Caco-2 (cell line): Measurements from ENCODE around the gene TTC39A. TPM values are rescaled to one million over a fixed set of nuclear protein-coding genes. Genes with fewer than 3 reads are reported as not detected.

Experiments
- BruUV-seq: library from RNA; stranded (reverse); fragments of 400-500 nt; replicated peaks from 2 replicates; lab custom pipeline; 2021; lab: Mats Ljungman, UMichigan
- CTCF ChIA-PET: fragments of 300-600 bp; sonication (Branson Sonifier 250); formaldehyde crosslinking; loops from one replicate; lab custom pipeline; 2022; ENCODE audit warnings: antibody characterized with exemption; lab: Charles Lee
- POLR2A ChIA-PET: fragments of 300-600 bp; sonication (Branson Sonifier 250); formaldehyde crosslinking; loops from one replicate; lab custom pipeline; 2022; ENCODE audit warnings: antibody characterized with exemption; lab: Charles Lee
- DNase-seq, 2 experiments: peaks; one replicate each; pipeline versions ENCODE4 v3.0.0 to v3.0.0-alpha.2; 2020 to 2022
- H3K27me3 ChIP-seq: replicated peaks from 2 replicates; pipeline ENCODE4 v1.6.0; 2011; ENCODE audit warnings: low read length; ENCODE audit not compliant: control insufficient read depth, insufficient read depth
- H3K36me3 ChIP-seq: 2 replicates; pipeline ENCODE4 v1.5.1; 2011; ENCODE audit warnings: low read length; ENCODE audit not compliant: control insufficient read depth, insufficient read depth
- H3K4me1 ChIP-seq: fragments of 250-450 bp; sonication (Bioruptor Pico); 2 replicates; pipeline ENCODE4 v1.5.1; 2020; ENCODE audit warnings: mild to moderate bottlenecking
- H3K4me3 ChIP-seq: 2 replicates; pipeline ENCODE4 v1.5.1; 2011; ENCODE audit warnings: low read depth, mild to moderate bottlenecking, control low read depth, low read length
- H3K9me3 ChIP-seq: fragments of 250-450 bp; sonication (Bioruptor Pico); 2 replicates; pipeline ENCODE4 v1.5.1; 2020; ENCODE audit warnings: mild to moderate bottlenecking, moderate library complexity
- H3K27ac Mint-ChIP-seq: one replicate; pipeline ENCODE4 v1.8.0; 2022; ENCODE audit warnings: mixed read lengths; ENCODE audit not compliant: unreplicated experiment
- H3K27me3 Mint-ChIP-seq: one replicate; pipeline ENCODE4 v1.8.0; 2022; ENCODE audit warnings: mixed read lengths; ENCODE audit not compliant: insufficient read depth, unreplicated experiment
- H3K36me3 Mint-ChIP-seq: one replicate; pipeline ENCODE4 v1.8.0; 2022; ENCODE audit warnings: mild to moderate bottlenecking, mixed read lengths; ENCODE audit not compliant: insufficient read depth, unreplicated experiment
- H3K4me1 Mint-ChIP-seq: one replicate; pipeline ENCODE4 v1.8.0; 2022; ENCODE audit warnings: low read depth, mixed read lengths; ENCODE audit not compliant: unreplicated experiment
- H3K4me3 Mint-ChIP-seq: one replicate; pipeline ENCODE4 v1.8.0; 2022; ENCODE audit warnings: mild to moderate bottlenecking, moderate library complexity, mixed read lengths; ENCODE audit not compliant: unreplicated experiment
- H3K9me3 Mint-ChIP-seq: one replicate; pipeline ENCODE4 v1.8.0; 2022; ENCODE audit warnings: mixed read lengths; ENCODE audit not compliant: unreplicated experiment
- CTCF ChIP-seq, 2 experiments: fragments of 200-600 bp in 1 of 2; IDR thresholded peaks; 1 replicate in 1 of 2; 2 replicates in 1 of 2; pipeline versions ENCODE4 v1.5.1 to v1.8.0; 2011 to 2022; ENCODE audit warnings: antibody characterized with exemption in 1 of 2, control low read depth in 1 of 2, inconsistent platforms in 1 of 2, low read depth in 1 of 2, low read length in 1 of 2, mild to moderate bottlenecking in 1 of 2, moderate library complexity in 1 of 2; ENCODE audit not compliant: insufficient read depth in 1 of 2, severe bottlenecking in 1 of 2, unreplicated experiment in 1 of 2
- intact Hi-C: fragments of 100-400 bp; cut with micrococcal nuclease; formaldehyde crosslinking; loops from one replicate; pipeline ENCODE4 v1.10.0; 2022; ENCODE audit not compliant: unreplicated experiment
- total RNA-seq: library from RNA; stranded (reverse); gene quantifications from 2 replicates; pipeline ENCODE4 v1.2.3, GENCODE V29; 2022

Gene TTC39A
- total RNA-seq, 1 experiment from 2014 or later, result 21.0 TPM

GRCh38 chr1:51238034-51238403 lies 92.3 kb downstream of the TTC39A start:
- H3K27ac Mint-ChIP-seq, result no peak overlapping the region
- no peaks in the 10 kb centered on the region for H3K36me3 ChIP-seq
- no peaks in the 10 kb centered on the region for H3K9me3 Mint-ChIP-seq
- ChIA-PET CTCF (no interaction called here), POLR2A (no interaction called here)
- no TSS peak for BruUV-seq
- no peaks in the 10 kb centered on the region for H3K27me3 Mint-ChIP-seq
- H3K4me1 ChIP-seq, result no peaks in the 10 kb centered on the region
- no peaks in the 10 kb centered on the region for H3K27me3 ChIP-seq
- DNase-seq, result peak in 1 of 2 experiments; percentile 20
- peaks cover 19% of the 10 kb centered on the region for H3K4me1 Mint-ChIP-seq
- peak overlapping the region; percentile 69; the same call in 1 of the 2 replicates for H3K4me3 ChIP-seq
- no peak overlapping the region for H3K4me3 Mint-ChIP-seq
- no peak for TF ChIP-seq CTCF (IDR thresholded peaks at IDR 0.05; ENCODE audit: insufficient read depth in 1 of 2, low read depth in 1 of 2, low read length in 1 of 2, severe bottlenecking in 1 of 2, unreplicated experiment in 1 of 2)
- intact Hi-C loops, result loop anchor here (1.0 kb wide), 1 partner anchor 59 kb away; no protein-coding TSS in a partner anchor
- no peaks in the 10 kb centered on the region for H3K36me3 Mint-ChIP-seq
- H3K9me3 ChIP-seq, result no peaks in the 10 kb centered on the region

GRCh38 chr1:51237351-51238033 lies 92.9 kb downstream of the TTC39A start:
- Histone ChIP-seq H3K4me1 (no peaks in the 10 kb centered on the region), H3K4me3 (peak overlapping the region; percentile 69), H3K9me3 (no peaks in the 10 kb centered on the region), H3K36me3 (no peaks in the 10 kb centered on the region), H3K27me3 (no peaks in the 10 kb centered on the region)
- no peaks in the 10 kb centered on the region for H3K27me3 Mint-ChIP-seq
- peaks cover 19% of the 10 kb centered on the region for H3K4me1 Mint-ChIP-seq
- ChIA-PET CTCF (interaction anchor here (0.6 kb wide), 1 partner anchor 332 kb away, joined by 5 read pairs; no protein-coding TSS in a partner anchor), POLR2A (interaction anchor here (0.6 kb wide), 1 partner anchor 566 kb away, joined by 3 read pairs; no protein-coding TSS in a partner anchor)
- no peaks in the 10 kb centered on the region for H3K9me3 Mint-ChIP-seq
- no peak overlapping the region for H3K4me3 Mint-ChIP-seq
- DNase-seq, result no peak
- no peaks in the 10 kb centered on the region for H3K36me3 Mint-ChIP-seq
- no peak for TF ChIP-seq CTCF (IDR thresholded peaks at IDR 0.05; ENCODE audit: insufficient read depth in 1 of 2, low read depth in 1 of 2, low read length in 1 of 2, severe bottlenecking in 1 of 2, unreplicated experiment in 1 of 2)
- intact Hi-C loops, result loop anchor here (1.0 kb wide), 1 partner anchor 60 kb away; no protein-coding TSS in a partner anchor
- H3K27ac Mint-ChIP-seq, result no peak overlapping the region
- BruUV-seq, result TSS peak; percentile 52

Other genes starting within 250 kb of the TTC39A start
- not detected in 2 replicates for gene C1orf185, start 228.3 kb downstream of the TTC39A start, total RNA-seq
- 40.3 and 44.1 TPM in 2 replicates for gene RNF11, start 94.3 kb downstream of the TTC39A start, total RNA-seq
- 39.2 and 41.5 TPM in 2 replicates for gene EPS15, start 188.7 kb upstream of the TTC39A start, total RNA-seq